T-helper 9 cell (primary cell): ENCODE data around the gene WNT7B.

Source experiments
- DNase-seq: peaks from one replicate; pipeline ENCODE4 v3.0.0-alpha.2; 2020

WNT7B gene

DNA sequence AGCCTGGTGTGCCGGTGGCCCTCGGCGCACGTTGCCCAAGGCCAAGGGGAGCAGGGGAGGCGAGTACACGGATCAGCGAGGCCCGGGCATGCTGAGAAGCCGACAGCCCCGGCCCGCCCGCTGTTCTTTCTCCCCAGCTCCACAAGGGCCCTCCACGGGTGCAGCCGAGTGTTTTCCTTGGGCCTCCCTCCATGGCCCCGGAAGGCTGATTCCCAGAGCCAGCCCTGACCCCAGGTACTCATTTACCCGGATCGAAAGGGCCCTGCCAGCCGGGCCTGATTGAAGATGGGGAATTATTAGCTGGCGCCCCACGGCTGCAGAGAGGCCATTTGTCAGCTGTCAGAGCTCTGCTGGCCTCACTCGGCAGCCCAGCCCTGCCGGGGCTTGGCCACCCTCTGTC is 53.1 kb downstream of the WNT7B start:
- DNase-seq = no peak

GRCh38 chr22:45923212-45923611 is 53.8 kb downstream of the WNT7B start:
- DNase-seq = no peak

DNA sequence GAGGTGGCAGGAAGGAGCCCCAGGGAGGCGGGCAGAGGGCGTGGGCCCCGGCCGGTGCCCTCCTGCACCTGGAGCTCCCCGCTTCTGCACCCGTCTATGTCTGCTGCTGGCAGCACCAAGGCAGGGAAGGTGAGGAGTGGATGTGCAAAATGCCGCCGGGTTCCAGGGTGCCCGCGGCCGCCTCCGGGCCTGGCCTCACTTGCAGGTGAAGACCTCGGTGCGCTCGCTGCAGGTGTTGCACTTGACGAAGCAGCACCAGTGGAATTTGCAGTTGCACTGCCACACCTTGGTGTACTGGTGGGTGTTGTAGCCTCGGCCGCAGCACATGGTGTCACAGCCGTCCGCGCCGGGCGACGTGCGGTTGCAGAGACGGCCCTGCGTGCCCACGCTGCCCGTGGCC is 54.3 kb downstream of the WNT7B start:
- DNase-seq = no peak

GRCh38 chr22:45922256-45922655 is 54.7 kb downstream of the WNT7B start:
- no peak for DNase-seq

GRCh38 chr22:45919504-45920286 is 57.3 kb downstream of the WNT7B start:
- no peak for DNase-seq

DNA sequence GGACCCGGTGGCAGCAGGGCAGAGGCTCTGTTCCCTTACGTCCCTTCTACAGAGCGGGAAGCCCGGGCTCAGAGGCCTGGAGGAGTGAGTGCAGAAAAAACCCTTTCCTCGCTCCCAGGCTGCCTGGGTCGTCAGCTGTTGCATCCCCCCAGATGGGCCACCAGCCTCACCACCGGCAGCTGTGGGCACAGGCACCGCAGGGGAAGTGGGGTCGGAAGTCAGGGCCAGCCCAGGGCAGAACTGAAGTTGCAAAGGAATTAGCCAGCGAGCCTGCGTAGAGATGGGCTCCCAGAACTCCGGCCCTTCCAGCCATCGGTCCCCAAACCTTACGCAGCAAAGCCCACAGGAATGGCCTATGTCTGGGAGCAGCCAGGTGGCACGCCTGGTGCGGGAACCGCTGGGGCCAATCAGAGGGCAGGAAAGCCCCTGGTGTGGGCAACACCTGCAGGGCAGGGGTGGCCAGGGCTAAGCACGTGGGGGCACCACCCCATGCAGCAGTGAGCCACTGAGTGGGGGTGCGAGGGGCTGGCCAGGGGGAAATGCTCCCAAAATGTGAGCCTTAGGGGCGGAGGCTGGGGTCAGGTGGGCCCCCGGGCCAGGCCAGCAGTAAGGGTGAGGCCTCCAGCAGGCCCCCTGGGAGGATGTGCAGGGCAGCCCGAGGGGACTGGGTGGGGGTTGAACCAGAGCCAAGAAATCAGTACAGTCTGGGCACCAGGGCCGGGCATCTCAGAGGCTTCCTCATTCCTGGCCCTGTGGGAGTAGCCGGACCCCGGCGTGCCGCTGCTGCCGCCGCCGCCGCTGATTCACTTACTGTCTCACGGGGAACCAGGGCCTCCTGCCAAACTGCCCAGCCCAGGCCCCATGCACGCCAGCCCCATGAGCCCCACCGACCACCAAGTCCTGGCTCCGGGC is 58.2 kb downstream of the WNT7B start:
- no peak for DNase-seq

DNA sequence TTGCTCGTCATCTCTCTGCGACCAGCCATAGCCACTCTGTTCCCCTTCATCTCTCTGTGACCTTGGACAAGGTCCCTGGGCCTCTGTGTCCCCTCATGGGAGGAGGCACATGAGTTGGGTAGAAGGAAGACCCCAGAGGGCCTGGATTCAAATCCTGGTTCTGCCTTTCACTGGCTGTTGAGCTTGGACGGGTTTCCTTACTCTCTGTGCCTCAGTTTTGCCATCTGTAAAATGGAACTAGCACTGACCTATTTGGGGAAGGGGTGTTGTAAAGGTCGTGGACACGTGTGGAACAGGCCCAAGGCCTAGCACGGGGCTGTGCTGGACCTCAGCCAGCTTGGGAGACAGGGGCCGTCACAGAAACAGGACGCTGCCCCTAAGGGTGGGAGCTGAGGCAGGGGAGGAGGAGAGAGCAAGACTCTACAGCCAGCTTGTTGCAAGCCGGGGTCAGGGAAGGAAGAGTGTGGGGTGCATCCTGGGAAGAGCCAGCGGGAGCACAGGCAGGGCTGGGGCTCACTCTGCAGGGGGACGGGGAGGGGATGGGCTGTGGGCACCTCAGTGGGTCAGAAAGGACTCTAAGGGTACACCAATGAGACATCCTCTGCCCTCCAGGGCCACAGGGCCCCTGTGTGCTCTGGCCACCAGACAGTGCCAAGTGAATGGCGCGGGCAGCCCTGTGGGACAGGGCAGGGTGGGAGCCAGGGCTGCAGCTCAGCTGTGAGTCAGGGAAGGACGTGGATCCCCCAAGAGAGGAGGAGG is 59.1 kb downstream of the WNT7B start:
- DNase-seq = no peak

DNA sequence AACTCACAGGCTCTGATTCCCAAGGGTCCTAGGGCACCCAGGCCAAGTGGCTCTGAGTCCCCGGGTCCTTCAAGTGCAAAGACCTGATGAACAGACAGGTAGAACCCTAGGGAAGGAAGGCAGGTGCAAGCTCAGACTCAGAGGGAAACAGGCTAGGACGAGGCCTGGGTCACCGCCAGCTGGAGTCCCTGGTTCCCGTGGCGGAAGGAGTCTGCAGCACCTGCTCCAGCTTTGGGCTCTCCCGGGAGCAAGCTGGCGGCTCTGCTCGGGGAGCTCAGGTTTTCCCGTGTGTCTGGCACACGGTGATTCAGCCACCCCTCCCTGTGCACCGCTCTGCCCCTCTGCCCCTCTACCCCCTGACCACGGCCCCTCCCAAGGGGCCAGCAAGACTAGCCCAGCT is 59.8 kb downstream of the WNT7B start:
- DNase-seq = no peak

GRCh38 chr22:45916515-45916914 is 60.4 kb downstream of the WNT7B start:
- DNase-seq = no peak

DNA sequence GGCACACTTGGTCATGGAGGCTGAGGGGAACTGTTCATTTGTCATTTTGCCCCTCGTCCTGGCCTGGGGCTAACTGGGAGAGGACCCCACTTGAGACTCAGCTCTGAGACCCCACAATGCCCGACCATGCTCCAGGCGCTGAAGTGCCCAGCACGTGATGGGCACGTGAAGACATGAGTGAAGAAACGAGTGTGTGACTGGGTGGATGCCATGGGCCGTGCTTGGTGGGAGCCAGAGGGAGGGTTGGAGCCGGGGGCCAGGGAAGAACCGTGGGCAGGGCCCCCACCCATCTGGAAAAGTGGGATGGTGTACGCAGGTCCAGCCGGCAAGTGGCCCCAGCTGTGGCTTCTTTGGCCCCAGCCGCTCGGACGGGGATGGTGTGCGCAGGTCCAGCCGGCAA is 61.1 kb downstream of the WNT7B start:
- DNase-seq = no peak

DNA sequence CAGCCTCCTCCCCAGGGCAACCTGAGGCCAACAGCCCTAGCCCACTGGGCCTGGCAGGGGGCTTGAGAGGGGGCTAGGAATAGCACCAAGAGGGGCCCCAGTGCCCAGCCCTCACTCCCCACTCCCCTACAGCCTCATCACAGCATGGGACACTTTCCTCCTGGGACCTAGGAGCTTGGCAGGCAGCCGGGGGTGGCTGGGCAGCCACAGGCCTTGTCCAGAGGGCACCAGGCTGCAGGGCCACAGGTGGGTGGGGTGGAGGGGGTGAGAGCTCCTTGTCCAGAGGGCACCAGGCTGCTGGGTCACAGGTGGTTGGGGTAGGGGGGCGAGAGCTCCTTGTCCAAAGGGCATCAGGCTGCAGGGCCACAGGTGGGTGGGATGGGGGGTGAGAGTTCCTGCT is 61.8 kb downstream of the WNT7B start:
- no peak for DNase-seq

DNA sequence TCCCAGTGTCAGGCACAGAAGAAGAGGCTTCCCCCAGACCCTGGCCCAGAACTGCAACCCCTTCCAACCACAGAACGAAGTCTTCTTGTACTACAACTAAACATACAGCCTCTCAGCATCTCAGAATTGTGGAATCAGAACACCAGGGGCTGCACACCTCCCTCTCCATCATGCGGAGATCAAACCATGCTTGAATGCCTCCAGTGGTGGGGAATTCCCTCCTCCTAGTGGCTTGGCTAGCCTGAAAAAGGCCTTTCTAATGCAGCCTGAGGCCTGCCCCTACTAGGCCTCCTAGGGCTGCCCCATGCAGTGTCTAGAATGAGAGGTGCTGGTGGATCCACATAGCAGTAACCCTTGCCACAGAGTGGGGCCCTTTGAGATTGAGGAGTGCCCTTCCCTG is 62.7 kb downstream of the WNT7B start:
- DNase-seq = no peak

- DNase-seq = no peak
Observed at GRCh38 chr22:45912910-45913309, 64.1 kb downstream of the WNT7B start.

GRCh38 chr22:45911601-45912271 is 65.2 kb downstream of the WNT7B start:
- no peak for DNase-seq

DNA sequence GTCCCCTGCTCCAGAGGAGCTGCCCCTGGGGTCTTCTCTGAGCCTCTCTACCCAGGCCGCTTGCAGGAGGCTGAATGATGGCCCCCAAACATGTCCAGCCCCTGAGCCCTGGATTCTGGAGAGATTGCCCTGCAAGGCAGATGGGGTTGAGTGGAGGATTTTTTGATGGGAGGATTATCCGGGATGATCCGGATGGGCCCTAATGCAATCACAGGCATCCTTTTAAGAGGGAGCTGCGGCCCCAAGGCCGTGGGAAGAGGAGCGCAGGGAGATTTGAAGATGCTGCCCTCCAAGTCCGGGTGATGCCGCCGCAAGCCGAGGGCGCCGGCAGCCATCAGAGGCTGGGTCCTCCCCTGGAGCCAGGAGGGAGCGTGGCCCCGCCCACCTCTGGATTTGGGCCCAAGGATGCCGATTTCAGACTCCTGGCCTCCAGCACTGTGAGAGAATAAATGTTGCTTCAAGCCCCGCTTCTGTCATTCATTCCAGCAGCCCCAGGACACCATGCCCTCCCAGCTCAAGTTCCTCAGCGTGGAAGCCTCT is 66.0 kb downstream of the WNT7B start:
- no peak for DNase-seq

GRCh38 chr22:45908961-45909360 is 68.0 kb downstream of the WNT7B start:
- no peak for DNase-seq

- DNase-seq = no peak
Observed at GRCh38 chr22:45907996-45908395, 69.0 kb downstream of the WNT7B start.

GRCh38 chr22:45907378-45907777 is 69.6 kb downstream of the WNT7B start:
- no peak for DNase-seq

- no peak for DNase-seq
Observed at GRCh38 chr22:45906946-45907345, 70.0 kb downstream of the WNT7B start.

DNA sequence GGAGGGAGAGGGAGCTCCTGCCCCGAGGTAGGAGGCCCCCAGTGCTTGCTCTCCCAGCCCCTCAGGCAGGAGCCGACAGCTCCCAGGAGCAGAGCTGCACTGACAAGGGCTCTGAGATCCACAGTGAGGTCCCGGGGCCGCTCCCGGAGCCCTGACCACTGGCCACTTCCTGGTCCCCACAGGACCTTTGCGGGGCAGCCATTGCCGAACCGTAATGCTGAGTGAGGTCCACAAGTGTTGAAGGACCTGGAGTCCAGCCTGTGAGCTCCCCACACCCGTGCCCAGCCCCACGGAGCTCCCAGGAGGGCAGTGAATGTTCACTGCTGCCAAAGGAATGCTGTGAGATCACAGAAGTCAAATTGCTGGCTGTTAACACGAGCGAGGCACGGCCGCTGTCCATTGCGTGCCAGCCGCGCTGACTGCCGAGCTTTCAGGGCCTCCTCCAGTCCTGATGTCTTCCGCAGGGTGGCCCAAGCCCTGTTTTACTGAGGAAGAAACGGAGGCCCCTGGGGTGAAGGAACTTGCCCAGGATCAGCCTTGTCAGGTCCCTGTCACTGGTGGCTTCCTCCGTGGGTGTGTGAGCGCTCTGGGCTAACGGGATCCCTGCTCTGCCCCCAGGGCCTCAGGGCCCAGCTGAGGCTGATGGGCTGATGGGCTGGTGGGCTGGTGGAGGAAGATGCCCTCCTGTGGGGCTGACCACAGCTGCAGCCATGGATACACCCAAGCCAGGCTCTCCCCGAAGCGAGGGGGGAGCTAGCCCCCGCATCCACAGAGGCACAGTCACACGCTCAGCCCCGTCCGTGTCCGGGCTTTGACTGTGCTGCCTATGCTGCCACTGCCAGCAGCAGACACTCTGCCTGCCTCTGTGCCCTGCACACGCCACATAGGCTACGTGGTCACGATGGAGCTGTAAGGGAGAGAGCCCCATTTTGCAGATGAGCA is 70.8 kb downstream of the WNT7B start:
- DNase-seq = no peak

DNA sequence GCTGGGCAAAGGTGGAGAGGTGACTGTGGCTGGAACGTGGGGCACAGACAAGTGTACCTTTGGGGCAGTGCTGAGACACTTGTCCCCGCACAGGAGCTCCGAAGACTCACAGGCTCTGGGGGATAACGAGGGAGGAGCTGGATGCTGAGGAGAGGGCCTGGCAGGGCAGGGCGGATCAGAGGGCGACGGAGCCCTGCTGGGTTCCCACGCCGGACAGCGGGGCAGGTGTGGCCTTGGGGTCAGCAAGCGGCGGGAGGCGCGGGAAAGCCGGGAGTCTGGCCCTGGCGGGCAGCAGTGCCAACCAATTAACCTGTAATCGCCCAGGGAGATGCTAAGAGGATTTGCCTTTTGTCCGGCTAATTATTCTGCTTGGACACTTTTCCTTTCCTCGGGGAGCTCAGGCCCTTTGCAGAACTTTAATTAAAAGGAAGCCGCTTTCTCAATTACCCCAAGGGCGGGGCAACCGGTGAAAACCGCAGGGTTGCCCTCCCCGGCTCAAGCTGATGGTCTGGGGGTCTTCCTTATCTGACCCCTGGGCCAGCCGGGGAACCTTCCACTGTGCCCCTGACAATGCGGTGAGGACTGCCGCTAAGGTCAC is 71.5 kb downstream of the WNT7B start:
- no peak for DNase-seq
